ENCODE measurements around the gene SHBG.
"Not testable (repeated sequence)": the region's sequence is repeated elsewhere in the genome, so short reads cannot be mapped to it uniquely, and the experiment has no call there.

SHBG gene

GRCh38 chr17:7629939-7630571, at the start of gene SHBG:
TSS of gene SHBG (plus strand) at chr17:7630135. CDS start at chr17:7630173, 38 bp downstream.
- no peak for DNase-seq (ENCODE audit: low spot score)

DNA sequence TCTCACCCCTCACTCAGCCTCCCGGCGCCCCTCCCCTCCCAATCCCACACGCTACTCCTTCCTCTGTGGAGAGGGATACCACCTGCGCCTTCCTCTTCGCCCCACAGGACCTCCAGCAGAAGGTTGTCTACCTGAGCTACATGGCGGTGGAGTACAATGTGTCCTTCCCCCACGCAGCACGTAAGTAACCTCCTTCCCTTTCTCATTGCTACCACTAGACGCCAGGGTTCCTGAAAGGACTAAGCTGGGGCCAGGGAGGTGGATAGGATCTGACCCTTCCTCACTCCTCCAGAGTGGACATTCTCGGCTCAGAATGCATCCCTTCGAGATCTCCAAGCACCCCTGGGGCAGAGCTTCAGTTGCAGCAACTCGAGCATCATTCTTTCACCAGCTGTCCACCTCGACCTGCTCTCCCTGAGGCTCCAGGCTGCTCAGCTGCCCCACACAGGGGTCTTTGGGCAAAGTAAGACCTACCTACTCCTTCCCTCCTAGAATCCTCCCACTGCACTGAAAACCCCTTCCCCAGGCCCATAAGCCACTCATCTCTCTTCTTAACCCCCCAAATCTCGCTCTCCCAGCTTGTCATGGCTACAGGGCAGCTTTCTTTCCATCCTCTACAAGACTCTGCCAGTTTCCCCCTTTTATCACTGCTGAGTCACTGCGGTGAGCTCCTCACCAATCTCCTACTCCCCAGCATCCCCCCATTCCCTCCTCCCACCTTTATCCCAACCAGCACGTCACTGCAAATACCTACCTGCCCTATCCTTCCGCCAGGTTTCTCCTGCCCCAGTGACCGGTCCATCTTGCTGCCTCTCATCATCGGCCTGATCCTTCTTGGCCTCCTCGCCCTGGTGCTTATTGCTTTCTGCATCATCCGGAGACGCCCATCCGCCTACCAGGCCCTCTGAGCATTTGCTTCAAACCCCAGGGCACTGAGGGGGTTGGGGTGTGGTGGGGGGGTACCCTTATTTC, 49.0 kb upstream of the SHBG start:
- DNase-seq (ENCODE audit: low spot score), result no peak

GRCh38 chr17:7582396-7583252, 47.3 kb upstream of the SHBG start:
- no peak for DNase-seq (ENCODE audit: low spot score)

DNA sequence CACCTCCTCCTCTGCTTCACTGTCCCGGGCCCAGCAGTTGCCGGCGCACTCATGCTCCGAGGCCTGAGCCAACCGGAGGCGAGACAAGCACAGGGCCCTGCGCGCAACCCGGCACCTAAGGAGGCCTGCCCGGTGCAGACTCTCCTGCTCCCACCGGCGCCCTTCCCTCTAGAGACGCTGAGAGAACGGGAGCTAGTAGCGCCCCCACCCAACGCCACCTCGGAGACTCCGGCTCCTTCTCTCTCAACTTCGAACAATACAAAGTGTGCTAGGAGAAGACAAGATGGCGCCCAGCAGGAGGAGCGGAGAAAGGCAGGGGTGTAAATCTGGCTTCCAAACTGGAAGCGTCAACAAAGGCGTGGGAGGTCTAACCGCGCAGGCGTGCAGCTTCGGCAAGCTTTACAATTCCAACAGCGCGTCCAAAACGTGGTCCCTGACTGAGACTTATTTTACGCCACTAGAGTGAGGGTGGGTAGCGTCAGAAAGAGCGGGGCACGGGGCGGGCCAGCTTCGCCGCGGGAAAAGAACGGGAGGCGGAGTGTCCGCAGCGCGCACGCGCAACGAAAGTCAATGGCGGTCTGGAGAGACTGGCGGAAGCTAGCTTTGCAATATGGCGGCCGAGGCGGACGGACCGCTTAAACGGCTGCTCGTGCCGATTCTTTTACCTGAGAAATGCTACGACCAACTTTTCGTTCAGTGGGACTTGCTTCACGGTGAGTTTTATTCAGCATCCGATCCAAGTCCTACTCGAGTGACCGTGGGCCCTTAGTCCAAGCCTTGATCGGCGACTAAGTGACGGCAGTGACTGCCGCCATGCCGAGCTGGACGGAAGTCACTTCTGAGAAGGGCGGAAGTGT, 46.5 kb upstream of the SHBG start, which contains the start of gene MPDU1:
MPDU1 (plus strand) TSS at position 600 of the 857 bp plus-strand sequence; CDS start at position 611, 11 bp downstream.
- peak; percentile 86 for DNase-seq (ENCODE audit: low spot score)

GRCh38 chr17:7586673-7587419, 43.1 kb upstream of the SHBG start:
- no peak for DNase-seq (ENCODE audit: low spot score)

DNA sequence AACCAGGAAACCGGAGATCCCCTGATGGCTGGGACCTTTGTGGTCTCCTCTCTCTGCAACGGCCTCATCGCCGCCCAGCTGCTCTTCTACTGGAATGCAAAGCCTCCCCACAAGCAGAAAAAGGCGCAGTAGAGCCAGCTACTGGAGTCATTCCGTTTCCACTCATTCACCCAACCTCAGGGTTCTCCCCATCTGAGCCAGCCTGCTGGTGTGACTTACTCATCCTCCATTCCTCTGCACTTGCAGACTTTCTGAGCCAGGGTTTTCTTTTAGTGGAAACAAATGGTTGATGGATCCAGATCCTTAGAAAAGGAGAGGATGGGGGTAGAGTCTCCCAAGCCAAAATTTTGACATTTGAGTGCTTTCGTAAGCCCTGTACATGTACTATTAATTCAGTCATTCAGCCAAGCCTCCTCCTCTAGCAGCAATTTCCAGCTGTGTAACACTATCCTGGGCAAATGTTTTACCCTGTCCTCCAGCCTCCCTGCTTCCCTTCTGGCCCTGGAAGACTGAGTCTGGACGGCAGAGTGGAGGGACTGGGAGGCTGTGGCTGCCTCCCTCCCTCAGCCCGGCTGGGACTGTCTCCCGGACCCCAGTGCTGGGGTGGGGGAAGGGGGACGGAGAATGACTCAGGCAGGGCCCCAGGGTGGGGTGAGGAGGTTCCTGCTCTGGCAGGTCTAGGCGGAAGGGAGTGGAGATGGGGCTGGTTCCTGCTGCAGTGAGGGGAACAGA, 42.3 kb upstream of the SHBG start:
- no peak for DNase-seq (ENCODE audit: low spot score)

- no peak for DNase-seq (ENCODE audit: low spot score)
Observed at GRCh38 chr17:7588553-7589203, 41.3 kb upstream of the SHBG start.

- DNase-seq (ENCODE audit: low spot score), result no peak
Observed at GRCh38 chr17:7589204-7589868, 40.6 kb upstream of the SHBG start.

DNA sequence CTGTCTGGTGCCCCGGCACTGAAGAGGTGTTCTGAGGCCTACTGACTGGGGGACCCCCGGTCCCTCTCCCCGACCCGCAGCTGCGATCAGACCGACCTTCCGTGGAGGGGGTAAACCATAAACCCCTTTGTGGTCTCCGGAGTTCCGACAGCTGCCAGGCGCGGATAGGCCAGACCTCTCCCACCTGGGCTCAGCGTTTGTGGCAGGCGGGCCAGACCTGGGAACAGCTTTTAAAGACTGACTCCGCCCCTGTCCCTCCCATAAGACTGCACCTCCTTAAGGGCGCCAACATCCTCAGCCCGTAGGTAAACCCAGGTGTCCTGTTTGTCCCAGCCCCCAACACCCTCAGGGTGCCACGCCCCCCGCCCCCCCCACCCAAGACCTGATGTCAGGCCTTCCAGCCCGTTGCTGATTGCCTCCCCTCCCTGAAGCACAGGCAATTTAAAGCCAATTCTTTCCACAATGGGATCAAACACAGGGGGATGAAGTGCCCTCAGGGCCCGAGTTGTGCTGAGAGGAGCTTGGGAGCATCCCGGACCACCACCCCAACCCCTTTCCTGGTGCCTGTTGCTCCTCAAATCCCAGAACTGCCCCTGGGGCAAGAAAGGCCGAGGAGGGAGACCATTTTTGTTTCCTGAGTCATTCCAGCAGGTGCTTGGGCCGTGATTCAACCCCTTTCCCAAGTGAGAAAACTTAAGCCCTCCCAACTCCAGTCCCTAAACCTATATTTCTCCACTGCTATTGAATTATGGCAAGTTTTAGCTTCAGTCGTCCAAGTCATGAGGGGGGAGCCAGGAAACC, 39.8 kb upstream of the SHBG start, which contains the start of gene SOX15:
SOX15 (minus strand) TSS at position 204 of the 801 bp plus-strand sequence. CDS start 418 bp downstream, outside the sequence.
- DNase-seq (ENCODE audit: low spot score), result no peak

GRCh38 chr17:7590743-7591142, 39.2 kb upstream of the SHBG start:
- DNase-seq (ENCODE audit: low spot score), result no peak

DNA sequence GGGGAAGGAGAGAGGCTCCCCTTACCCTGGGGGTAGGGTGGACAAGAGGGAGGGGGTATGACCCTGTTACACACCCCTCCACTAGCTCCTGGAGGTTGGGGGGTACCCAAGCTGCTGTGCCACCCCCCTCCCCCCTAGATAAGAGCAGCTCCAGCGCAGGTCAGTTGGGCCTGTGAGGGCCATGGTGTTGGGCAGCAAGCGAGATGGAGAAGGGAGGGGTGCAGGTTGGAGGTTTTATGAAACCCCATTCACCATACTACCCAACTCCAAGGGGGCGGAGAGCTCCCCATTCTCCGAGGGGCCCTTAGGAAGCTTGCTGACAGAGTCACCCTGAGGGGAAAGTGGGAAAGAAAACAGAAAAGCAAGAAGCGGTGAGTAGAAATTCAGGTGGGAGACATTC, 38.3 kb upstream of the SHBG start:
- no peak for DNase-seq (ENCODE audit: low spot score)

GRCh38 chr17:7592422-7593021, 37.4 kb upstream of the SHBG start:
- no peak for DNase-seq (ENCODE audit: low spot score)

- DNase-seq (ENCODE audit: low spot score), result no peak
Observed at GRCh38 chr17:7593296-7593695, 36.6 kb upstream of the SHBG start.

GRCh38 chr17:7597561-7597960, 32.4 kb upstream of the SHBG start:
- DNase-seq (ENCODE audit: low spot score), result not testable (repeated sequence)

DNA sequence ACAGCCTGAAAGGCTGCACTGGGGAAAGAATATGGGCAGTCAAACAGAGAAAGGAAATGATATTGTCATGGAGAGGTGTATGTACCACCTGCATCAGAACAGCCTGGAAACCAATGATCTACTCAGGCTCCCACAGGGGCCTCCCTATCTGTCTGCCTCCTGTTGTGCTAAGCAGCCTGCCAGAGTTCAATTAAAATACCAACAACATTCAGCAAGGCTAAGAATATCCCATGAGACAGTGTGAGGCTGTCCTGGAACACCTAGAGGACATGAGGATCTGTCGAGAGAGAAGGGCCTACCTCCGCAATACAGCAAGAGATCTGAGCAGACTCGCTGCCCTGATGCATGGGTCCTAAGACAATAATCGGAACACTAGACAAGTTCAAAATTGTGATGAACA, 23.7 kb upstream of the SHBG start:
- no peak for DNase-seq (ENCODE audit: low spot score)

DNA sequence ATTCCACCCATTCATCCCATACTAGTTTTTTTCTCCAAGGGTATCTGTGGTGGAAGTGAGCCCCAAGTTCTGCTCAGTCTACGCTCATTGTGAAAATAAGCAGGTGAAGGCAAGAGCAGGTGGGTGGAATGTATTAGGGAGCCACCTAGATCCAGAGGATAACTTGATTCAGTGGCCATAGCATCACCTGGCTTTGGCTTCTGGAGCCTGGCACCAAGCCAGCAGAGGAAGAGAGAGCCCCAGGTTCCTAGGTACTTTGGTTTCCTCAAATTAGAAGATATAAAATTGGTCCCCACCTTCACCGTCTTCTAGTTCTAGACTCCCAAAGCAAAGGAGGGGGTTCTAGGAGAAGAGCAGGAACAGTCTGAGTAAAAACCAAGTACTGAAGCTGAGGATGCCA, 19.3 kb upstream of the SHBG start:
- no peak for DNase-seq (ENCODE audit: low spot score)

DNA sequence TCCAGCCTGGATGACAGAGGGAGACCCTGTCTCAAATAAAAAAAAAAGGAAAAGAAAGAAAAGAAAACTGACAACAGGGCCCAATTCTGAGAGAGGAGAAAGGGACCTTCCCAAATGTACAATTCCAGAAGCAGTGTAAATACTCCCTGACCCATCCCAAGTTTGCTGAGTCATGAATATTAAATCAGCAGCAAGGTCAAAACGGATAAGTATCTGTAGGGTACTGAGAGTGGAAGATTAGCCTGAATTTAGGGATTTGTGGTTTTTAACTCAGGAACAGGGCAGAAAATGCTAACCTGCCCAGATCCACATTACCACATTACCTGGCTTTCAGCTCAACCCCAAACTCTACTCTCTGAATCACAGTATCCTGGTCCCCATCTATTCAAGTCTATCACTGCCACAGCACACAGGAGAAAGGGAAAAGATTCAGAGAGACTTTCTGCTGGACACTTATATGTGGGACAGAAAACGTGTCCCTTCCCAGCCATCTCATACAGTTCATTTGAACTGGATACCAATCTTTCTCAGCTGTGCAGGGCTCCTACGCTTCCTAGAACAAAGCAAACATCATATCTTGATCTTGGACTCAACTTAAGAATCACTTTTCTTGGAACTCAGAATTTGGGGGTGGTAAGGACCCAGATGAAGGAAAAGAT, 18.2 kb upstream of the SHBG start:
- no peak for DNase-seq (ENCODE audit: low spot score)
